ENCODE results near the gene CITED4.

Gene CITED4

DNA sequence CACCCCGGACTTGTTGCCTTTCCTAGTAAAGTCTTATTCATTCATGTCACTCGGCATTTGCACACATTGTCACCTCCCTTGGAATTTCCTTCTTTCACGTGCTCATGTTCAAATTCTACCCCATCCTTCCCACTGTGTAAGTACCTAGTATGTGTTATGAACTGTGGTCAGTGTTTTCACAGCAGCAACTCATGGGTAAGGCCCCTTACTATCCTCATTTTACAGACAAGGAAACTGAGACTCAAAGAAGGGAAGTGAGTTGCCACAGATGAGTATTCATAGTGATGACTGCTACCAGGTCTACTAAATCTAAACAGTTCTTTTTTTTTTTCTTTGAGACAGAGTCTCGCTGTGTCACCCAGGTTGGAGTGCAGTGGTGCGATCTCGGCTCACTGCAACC is 10.5 kb downstream of the CITED4 start:
- DNase-seq = no peak

- DNase-seq = peak; percentile 68
These were observed 12.2 kb downstream of the CITED4 start for GRCh38 chr1:40849801-40850592.

GRCh38 chr1:40848530-40849189 is 13.5 kb downstream of the CITED4 start:
- DNase-seq = no peak

DNA sequence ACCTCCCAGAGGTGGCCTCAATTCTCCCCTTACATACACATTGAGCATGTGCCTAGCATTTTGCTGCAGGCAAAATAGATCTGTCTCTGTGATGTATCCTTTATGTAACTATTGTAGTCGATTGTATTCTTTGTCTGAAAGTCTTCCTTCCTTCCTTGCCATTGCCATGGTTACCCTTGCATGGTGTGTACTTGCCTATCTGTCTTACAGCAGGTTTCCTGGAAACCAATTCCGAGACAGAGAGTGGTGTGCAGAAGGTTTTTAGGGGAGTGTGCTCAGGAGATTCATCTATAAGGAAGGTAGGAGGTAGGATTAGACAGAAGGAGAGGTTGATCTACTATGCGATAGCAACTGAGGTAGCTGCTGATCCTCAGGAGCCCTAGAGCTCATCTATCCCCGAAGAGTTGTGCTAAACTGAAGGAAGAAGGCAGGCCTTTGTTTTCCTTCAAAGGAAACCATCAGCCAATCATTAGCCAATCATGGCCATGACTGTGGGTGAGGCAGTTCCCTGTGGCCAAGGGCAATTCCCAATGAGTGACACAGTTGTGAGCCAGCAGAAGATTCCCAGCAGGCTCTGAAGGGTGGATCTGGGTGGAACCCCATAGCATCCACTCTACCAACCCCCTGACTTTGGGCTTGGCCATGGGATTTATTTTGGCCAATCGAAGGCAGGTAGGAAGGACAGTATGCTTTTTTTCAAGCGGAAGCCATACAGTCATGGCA is 15.0 kb downstream of the CITED4 start:
- DNase-seq = no peak

GRCh38 chr1:40845895-40846294 is 16.3 kb downstream of the CITED4 start:
- DNase-seq = no peak

DNA sequence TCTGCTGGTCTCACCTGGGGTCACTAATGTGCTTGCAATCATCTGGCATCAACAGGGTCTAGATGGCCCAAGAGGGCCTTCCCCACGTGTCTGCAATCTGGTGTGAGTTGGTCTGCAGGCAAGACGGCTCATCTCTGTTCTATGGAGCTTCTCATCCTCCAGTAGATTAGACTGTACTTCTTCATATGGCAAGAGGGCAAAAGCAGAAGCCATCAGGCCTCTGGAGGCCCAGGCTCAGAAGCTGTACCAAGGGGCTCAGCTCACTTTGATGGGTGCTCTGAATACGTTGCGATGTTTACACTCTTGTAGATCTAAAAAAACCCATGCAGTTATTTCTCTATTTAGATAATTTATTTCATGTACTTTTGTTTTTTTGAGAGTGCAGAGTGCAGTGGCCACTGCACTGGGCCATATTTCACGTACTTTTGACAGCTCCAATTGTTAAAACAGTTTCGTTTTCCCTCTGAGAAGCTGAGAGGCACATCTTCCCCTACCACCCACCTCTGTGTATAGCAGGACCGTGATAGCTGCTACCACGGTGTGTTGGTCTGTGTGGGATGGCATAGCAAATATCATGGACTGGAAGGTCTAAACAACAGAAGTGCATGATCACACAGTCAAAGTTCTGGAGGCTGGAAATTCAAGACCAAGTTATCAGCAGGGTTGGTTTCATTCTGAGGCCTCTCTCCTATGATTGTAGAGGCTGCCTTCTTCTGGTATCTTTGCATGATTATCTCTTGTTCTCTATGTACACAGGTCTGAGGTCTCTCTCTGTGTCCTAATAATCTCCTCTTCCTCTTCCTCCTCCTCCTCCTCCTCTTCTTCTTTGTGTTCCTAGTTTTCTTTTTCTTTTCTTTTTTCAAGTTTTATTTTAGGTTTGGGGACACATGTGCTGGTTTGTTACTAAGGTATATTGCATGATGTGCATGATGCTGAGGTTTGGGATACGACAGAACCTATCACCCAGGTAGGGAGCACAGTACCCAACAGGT is 17.0 kb downstream of the CITED4 start:
- DNase-seq = no peak

GRCh38 chr1:40844079-40844478 is 18.1 kb downstream of the CITED4 start:
- no peak for DNase-seq

DNA sequence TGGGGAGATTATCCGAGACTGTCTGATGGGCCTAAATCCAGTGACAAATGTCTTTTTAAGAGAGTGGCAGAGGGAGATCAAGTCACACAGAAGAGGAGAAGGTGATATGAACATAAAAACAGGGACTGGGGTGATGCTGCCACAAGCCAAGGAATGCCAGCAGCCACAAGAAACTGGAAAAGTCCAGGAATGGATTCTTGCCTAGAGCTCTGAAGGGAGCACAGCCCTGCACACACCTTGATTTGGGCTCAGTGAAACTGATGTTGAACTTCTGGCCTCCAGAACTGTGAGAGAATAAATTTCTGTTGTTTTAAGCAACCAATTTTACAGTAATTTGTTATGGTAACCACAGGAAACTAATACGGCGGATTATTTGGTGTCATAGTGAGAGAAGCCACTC is 19.5 kb downstream of the CITED4 start:
- DNase-seq = no peak

DNA sequence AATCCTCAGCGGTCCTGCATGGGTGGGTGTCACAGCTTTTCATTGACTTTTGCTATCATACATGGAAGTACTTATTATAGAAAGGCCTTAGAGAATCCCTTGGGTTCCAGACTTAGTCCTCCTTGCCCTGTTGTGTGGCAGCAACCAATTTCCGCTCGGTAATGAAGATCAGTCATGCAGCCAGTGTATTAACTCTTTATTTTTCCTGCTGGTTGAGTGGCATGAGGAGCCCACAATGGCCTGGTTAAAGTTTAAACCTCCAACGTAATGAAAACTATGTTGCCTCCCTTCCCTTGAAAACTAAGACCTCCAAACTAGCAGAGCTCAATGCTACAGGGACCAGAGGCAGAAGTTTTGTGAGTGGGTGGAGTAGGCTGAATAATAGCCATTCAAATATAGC is 20.0 kb downstream of the CITED4 start:
- DNase-seq = no peak

GRCh38 chr1:40841602-40842001 is 20.6 kb downstream of the CITED4 start:
- no peak for DNase-seq

GRCh38 chr1:40840526-40841323 is 21.4 kb downstream of the CITED4 start:
- no peak for DNase-seq

GRCh38 chr1:40839943-40840335 is 22.2 kb downstream of the CITED4 start:
- DNase-seq = no peak

- no peak for DNase-seq
These were observed 22.9 kb downstream of the CITED4 start for GRCh38 chr1:40838980-40839942.

- DNase-seq = no peak
These were observed 23.9 kb downstream of the CITED4 start for GRCh38 chr1:40838045-40838979.

- DNase-seq = no peak
These were observed 24.6 kb downstream of the CITED4 start for GRCh38 chr1:40837601-40838000.

DNA sequence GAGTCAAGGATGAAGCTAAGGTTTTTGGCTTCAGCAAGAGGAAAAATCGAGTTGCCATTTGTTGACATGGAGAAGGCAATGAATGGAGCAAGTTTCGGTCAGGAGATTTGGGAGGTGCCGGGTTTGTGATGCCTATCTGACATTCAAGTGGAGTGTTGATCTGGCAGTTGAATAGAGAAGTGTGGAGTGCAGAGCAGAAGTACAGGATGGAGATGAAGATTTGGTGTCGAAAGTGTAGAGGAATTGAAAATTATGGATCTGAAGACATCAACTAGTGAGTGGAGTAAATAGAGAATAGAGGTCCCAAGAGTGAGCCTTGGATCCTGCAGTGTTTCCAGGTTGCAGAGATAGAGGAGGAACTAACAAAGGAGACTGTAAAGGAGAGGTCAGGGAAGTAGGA is 25.9 kb downstream of the CITED4 start:
- no peak for DNase-seq

DNA sequence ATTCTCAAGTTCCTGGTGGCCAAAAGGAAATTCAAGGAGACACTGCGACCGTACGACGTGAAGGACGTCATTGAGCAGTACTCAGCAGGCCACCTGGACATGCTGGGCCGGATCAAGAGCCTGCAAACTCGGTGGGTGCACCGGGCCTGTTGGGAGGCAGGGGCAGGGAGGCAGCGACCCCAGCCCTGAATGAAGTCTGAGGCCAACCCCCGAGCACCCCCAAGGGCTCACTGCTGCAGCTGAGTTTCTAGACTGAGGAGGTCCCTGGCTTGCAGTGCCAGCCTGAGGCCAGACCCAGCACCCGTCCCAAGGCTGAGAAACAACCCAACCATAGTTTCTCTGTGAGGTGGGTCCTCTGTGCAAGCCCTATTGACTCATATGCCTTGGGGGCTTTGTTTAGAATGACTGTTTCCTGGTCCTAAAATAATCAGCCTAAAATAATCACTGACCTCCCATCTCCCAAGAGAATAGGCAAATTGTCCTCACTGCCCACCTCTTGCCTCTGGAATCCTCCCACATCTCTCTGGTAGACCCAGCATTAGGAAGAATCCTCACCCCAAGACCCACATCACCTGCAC is 27.1 kb downstream of the CITED4 start:
- no peak for DNase-seq

DNA sequence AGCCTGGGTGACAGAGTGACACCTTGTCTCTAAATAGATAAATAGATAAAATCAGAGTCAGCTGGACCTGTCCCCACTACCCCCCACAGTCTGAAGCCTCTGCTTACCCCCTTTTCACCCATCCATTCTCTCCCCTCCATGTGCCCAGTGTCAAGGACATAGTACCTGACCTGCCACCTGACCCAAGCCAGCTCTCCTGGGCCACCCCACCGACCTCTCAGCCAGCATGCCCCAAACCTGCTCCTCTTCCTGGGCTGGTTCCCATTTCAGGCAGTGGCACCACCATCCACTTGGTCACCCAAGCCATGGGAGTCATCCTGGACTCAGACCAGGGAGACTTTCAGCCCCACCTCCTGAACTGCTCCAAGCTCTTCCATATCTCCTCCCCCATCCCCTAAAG is 28.2 kb downstream of the CITED4 start:
- DNase-seq = no peak
